Mesendoderm (in vitro differentiated cells): ENCODE results near the gene VSTM2L.

Experiments
- DNase-seq: peaks from one replicate; pipeline ENCODE4 v3.0.0; 2013
- H2AK5ac ChIP-seq: 2 replicates; pipeline ENCODE4 v1.6.1; 2013; ENCODE audit warnings: low read length, inconsistent platforms
- H2BK120ac ChIP-seq: 2 replicates; pipeline ENCODE4 v1.6.1; 2013; ENCODE audit warnings: low read depth, mild to moderate bottlenecking, low read length, moderate library complexity, mixed read lengths
- H2BK15ac ChIP-seq: replicated peaks from 2 replicates; pipeline ENCODE4 v1.6.1; 2013; ENCODE audit warnings: low read depth, mild to moderate bottlenecking, moderate library complexity
- H2BK5ac ChIP-seq: 2 replicates; pipeline ENCODE4 v1.6.1; 2013; ENCODE audit warnings: low read length, inconsistent platforms
- H3K18ac ChIP-seq: 2 replicates; pipeline ENCODE4 v1.6.1; 2013; ENCODE audit warnings: mild to moderate bottlenecking, low read length, mixed read lengths
- H3K23ac ChIP-seq: one replicate; pipeline ENCODE4 v1.6.1; 2013; ENCODE audit warnings: low read length
- H3K27ac ChIP-seq: 2 replicates; pipeline ENCODE4 v1.5.1; 2013; ENCODE audit warnings: low read depth, mild to moderate bottlenecking, inconsistent platforms, low read length, moderate library complexity
- H3K27me3 ChIP-seq: 2 replicates; pipeline ENCODE4 v1.6.1; 2013; ENCODE audit warnings: low read length, control low read depth, mild to moderate bottlenecking, inconsistent platforms; ENCODE audit not compliant: insufficient read depth, poor library complexity
- H3K36me3 ChIP-seq: 2 replicates; pipeline ENCODE4 v1.6.1; 2013; ENCODE audit warnings: low read length, inconsistent platforms; ENCODE audit not compliant: control insufficient read depth, insufficient read depth
- H3K4ac ChIP-seq: one replicate; pipeline ENCODE4 v1.6.1; 2013; ENCODE audit warnings: low read depth, mild to moderate bottlenecking, low read length, moderate library complexity
- H3K4me1 ChIP-seq: 2 replicates; pipeline ENCODE4 v1.6.1; 2013; ENCODE audit warnings: low read depth, low read length, inconsistent platforms; ENCODE audit not compliant: control insufficient read depth
- H3K4me2 ChIP-seq: 2 replicates; pipeline ENCODE4 v1.6.1; 2013; ENCODE audit warnings: low read length
- H3K4me3 ChIP-seq: 2 replicates; pipeline ENCODE4 v1.5.1; 2013; ENCODE audit warnings: mild to moderate bottlenecking, low read length
- H3K56ac ChIP-seq: one replicate; pipeline ENCODE4 v1.6.1; 2013; ENCODE audit warnings: low read length
- H3K79me1 ChIP-seq: 2 replicates; pipeline ENCODE4 v1.6.1; 2013; ENCODE audit warnings: low read length, inconsistent platforms
- H3K79me2 ChIP-seq: 2 replicates; pipeline ENCODE4 v1.6.1; 2013; ENCODE audit warnings: mild to moderate bottlenecking, low read length; ENCODE audit not compliant: control insufficient read depth, insufficient read depth
- H3K9ac ChIP-seq: 2 replicates; pipeline ENCODE4 v1.6.1; 2013; ENCODE audit warnings: low read length, inconsistent platforms
- H4K5ac ChIP-seq: one replicate; pipeline ENCODE4 v1.6.1; 2013; ENCODE audit warnings: low read length
- H4K8ac ChIP-seq: one replicate; pipeline ENCODE4 v1.6.1; 2013; ENCODE audit warnings: low read depth, mild to moderate bottlenecking, control low read depth, low read length, moderate library complexity
- WGBS: extraction: QIAGEN DNeasy Blood & Tissue Kit; methylation state at CpG from one replicate; pipeline ENCODE4 v1.1.7; 2013; ENCODE audit warnings: low lambda C conversion rate, missing lambda C conversion rate; ENCODE audit not compliant: insufficient coverage; ENCODE audit errors: extremely low coverage; 5-methylcytosine and 5-hydroxymethylcytosine counted together

Gene VSTM2L

GRCh38 chr20:37907330-37907676, 4.4 kb downstream of the VSTM2L start:
- H3K27ac ChIP-seq: no peak overlapping the region
- H3K27me3 ChIP-seq: no peaks in the 10 kb centered on the region
- no peaks in the 10 kb centered on the region for H3K79me1 ChIP-seq
- H2BK5ac ChIP-seq: no peak overlapping the region
- WGBS: no CpG with 5 or more reads among the region's 3 CpGs
- DNase-seq: no peak
- no peaks in the 10 kb centered on the region for H3K79me2 ChIP-seq
- H3K9ac ChIP-seq: no peak overlapping the region
- H4K8ac ChIP-seq: no peak overlapping the region
- no peak overlapping the region for H2BK15ac ChIP-seq
- H3K18ac ChIP-seq: no peak overlapping the region
- H3K36me3 ChIP-seq: no peaks in the 10 kb centered on the region
- no peak overlapping the region for H4K5ac ChIP-seq
- H3K23ac ChIP-seq: no peak overlapping the region
- H2AK5ac ChIP-seq: no peak overlapping the region
- H3K4me3 ChIP-seq: no peak overlapping the region
- H3K4me2 ChIP-seq: no peak overlapping the region
- H3K56ac ChIP-seq: no peak overlapping the region
- no peaks in the 10 kb centered on the region for H3K4me1 ChIP-seq
- H2BK120ac ChIP-seq: no peak overlapping the region
- H3K4ac ChIP-seq: no peak overlapping the region

- Histone ChIP-seq H3K79me1 (no peaks in the 10 kb centered on the region), H3K27ac (no peak overlapping the region), H3K4me2 (no peak overlapping the region), H3K4me1 (no peaks in the 10 kb centered on the region), H4K8ac (no peak overlapping the region), H3K23ac (no peak overlapping the region), H2BK5ac (no peak overlapping the region), H3K27me3 (no peaks in the 10 kb centered on the region), H3K4ac (no peak overlapping the region), H3K4me3 (no peak overlapping the region), H2BK120ac (no peak overlapping the region), H3K9ac (no peak overlapping the region), H3K18ac (no peak overlapping the region), H2BK15ac (no peak overlapping the region), H3K56ac (no peak overlapping the region), H2AK5ac (no peak overlapping the region), H4K5ac (no peak overlapping the region), H3K36me3 (no peaks in the 10 kb centered on the region), H3K79me2 (no peaks in the 10 kb centered on the region)
- WGBS: no CpG with 5 or more reads among the region's 17 CpGs
- DNase-seq: peak; percentile 80
Observed at GRCh38 chr20:37907677-37908401, 4.9 kb downstream of the VSTM2L start.

- H2BK120ac ChIP-seq: no peak overlapping the region
- H3K27me3 ChIP-seq: no peaks in the 10 kb centered on the region
- H3K79me1 ChIP-seq: no peaks in the 10 kb centered on the region
- peaks cover 2% of the 10 kb centered on the region for H3K4me1 ChIP-seq
- H3K23ac ChIP-seq: no peak overlapping the region
- no peak for DNase-seq
- no CpG with 5 or more reads among the region's 9 CpGs for WGBS
- H3K4me2 ChIP-seq: no peak overlapping the region
- H4K8ac ChIP-seq: no peak overlapping the region
- H3K56ac ChIP-seq: no peak overlapping the region
- no peaks in the 10 kb centered on the region for H3K79me2 ChIP-seq
- H4K5ac ChIP-seq: no peak overlapping the region
- no peak overlapping the region for H3K18ac ChIP-seq
- no peak overlapping the region for H2AK5ac ChIP-seq
- no peak overlapping the region for H3K9ac ChIP-seq
- H3K27ac ChIP-seq: no peak overlapping the region
- no peak overlapping the region for H2BK5ac ChIP-seq
- no peaks in the 10 kb centered on the region for H3K36me3 ChIP-seq
- no peak overlapping the region for H3K4me3 ChIP-seq
- H3K4ac ChIP-seq: no peak overlapping the region
- H2BK15ac ChIP-seq: no peak overlapping the region
Observed at GRCh38 chr20:37911261-37911660, 8.3 kb downstream of the VSTM2L start.

GRCh38 chr20:37911838-37912281, 8.9 kb downstream of the VSTM2L start:
- WGBS: no CpG with 5 or more reads among the region's 11 CpGs

GRCh38 chr20:37912874-37913273, 9.9 kb downstream of the VSTM2L start:
- H2BK5ac ChIP-seq: no peak overlapping the region
- H2BK15ac ChIP-seq: no peak overlapping the region
- H3K79me2 ChIP-seq: no peaks in the 10 kb centered on the region
- H4K5ac ChIP-seq: no peak overlapping the region
- H3K27me3 ChIP-seq: no peaks in the 10 kb centered on the region
- no peaks in the 10 kb centered on the region for H3K79me1 ChIP-seq
- H3K36me3 ChIP-seq: no peaks in the 10 kb centered on the region
- no peak overlapping the region for H3K4me2 ChIP-seq
- H3K23ac ChIP-seq: no peak overlapping the region
- H3K4me3 ChIP-seq: no peak overlapping the region
- no CpG with 5 or more reads among the region's 6 CpGs for WGBS
- H3K27ac ChIP-seq: no peak overlapping the region
- no peak overlapping the region for H4K8ac ChIP-seq
- H3K18ac ChIP-seq: no peak overlapping the region
- no peak overlapping the region for H3K56ac ChIP-seq
- H3K4me1 ChIP-seq: peaks cover 5% of the 10 kb centered on the region
- no peak for DNase-seq
- no peak overlapping the region for H3K4ac ChIP-seq
- H2AK5ac ChIP-seq: no peak overlapping the region
- no peak overlapping the region for H2BK120ac ChIP-seq
- H3K9ac ChIP-seq: no peak overlapping the region

More at GRCh38 chr20:37911838-37912281, 8.9 kb downstream of the VSTM2L start:
- Histone ChIP-seq H3K36me3 (no peaks in the 10 kb centered on the region), H4K8ac (no peak overlapping the region), H3K4me2 (no peak overlapping the region), H3K4ac (no peak overlapping the region), H3K4me1 (peaks cover 2% of the 10 kb centered on the region), H2BK5ac (no peak overlapping the region), H3K27ac (no peak overlapping the region), H4K5ac (no peak overlapping the region), H3K56ac (no peak overlapping the region), H2BK120ac (no peak overlapping the region), H3K23ac (no peak overlapping the region), H3K79me2 (no peaks in the 10 kb centered on the region), H3K18ac (no peak overlapping the region), H3K27me3 (no peaks in the 10 kb centered on the region), H2AK5ac (no peak overlapping the region), H2BK15ac (no peak overlapping the region), H3K79me1 (no peaks in the 10 kb centered on the region), H3K9ac (no peak overlapping the region), H3K4me3 (no peak overlapping the region)
- DNase-seq: peak; percentile 77
